Fibroblast of lung (primary cell): ENCODE results near the gene MAP4K4.

Experiments
- CTCF ChIP-seq, 2 donors: IDR thresholded peaks in 1 of 2; conservative IDR thresholded peaks in 1 of 2; 1 replicate in 1 of 2; 2 replicates in 1 of 2; pipeline ENCODE4 v1.5.1; 2011 to 2012; ENCODE audit warnings: low read length in 2 of 2, control low read depth in 1 of 2, inconsistent platforms in 1 of 2, low read depth in 1 of 2, mild to moderate bottlenecking in 1 of 2
- EZH2 ChIP-seq: IDR thresholded peaks from 2 replicates; pipeline ENCODE4 v1.5.1; 2012; ENCODE audit warnings: low read length, control low read depth, mild to moderate bottlenecking; ENCODE audit errors: missing control alignments

- TF ChIP-seq CTCF (conservative IDR thresholded peaks at IDR 0.05 in 1 of 2, IDR thresholded peaks at IDR 0.05 in 1 of 2; ENCODE audit: low read depth in 1 of 2, low read length in 2 of 2) = no peak
- TF ChIP-seq EZH2 = no peak
Measured at GRCh38 chr2:101931402-101931801, 233.9 kb downstream of the MAP4K4 start.
